Measurements from ENCODE around the gene RPUSD4.
A peak's percentile ranks its signal among the peaks of the same experiment; 100 is the strongest.
"Not testable (repeated sequence)": the region's sequence is repeated elsewhere in the genome, so short reads cannot be mapped to it uniquely, and the experiment has no call there.

Gene RPUSD4

GRCh38 chr11:126211236-126212088 lies at the start of gene RPUSD4, which contains the start of gene FAM118B:
Gene RPUSD4, minus strand, starts transcription at chr11:126211650. Its CDS starts 12 bp downstream, at chr11:126211638.
Gene FAM118B, plus strand, starts transcription at chr11:126211782. Its CDS starts 23,220 bp downstream, at chr11:126235002.
- peak within 1 kb of the TSS; percentile 91 for H3K4me3 ChIP-seq (ENCODE audit: low read length)
- TF ChIP-seq ZNF274 (IDR thresholded peaks at IDR 0.05; ENCODE audit: low read depth, low read length), result no peak

- H3K4me3 ChIP-seq (ENCODE audit: low read length), result no peak overlapping the region
- TF ChIP-seq ZNF274 (IDR thresholded peaks at IDR 0.05; ENCODE audit: low read depth, low read length), result no peak
Measured at GRCh38 chr11:126257764-126258163, 46.3 kb upstream of the RPUSD4 start.

GRCh38 chr11:126257144-126257543 lies 45.7 kb upstream of the RPUSD4 start:
- no peak for TF ChIP-seq ZNF274 (IDR thresholded peaks at IDR 0.05; ENCODE audit: low read depth, low read length)

GRCh38 chr11:126256216-126256615 lies 44.8 kb upstream of the RPUSD4 start:
- H3K4me3 ChIP-seq (ENCODE audit: low read length), result no peak overlapping the region
- no peak for TF ChIP-seq ZNF274 (IDR thresholded peaks at IDR 0.05; ENCODE audit: low read depth, low read length)

More at GRCh38 chr11:126257144-126257543, 45.7 kb upstream of the RPUSD4 start:
- no peak overlapping the region for H3K4me3 ChIP-seq (ENCODE audit: low read length)

- not testable (repeated sequence) for H3K4me3 ChIP-seq (ENCODE audit: low read length)
Measured at GRCh38 chr11:126255507-126255906, 44.1 kb upstream of the RPUSD4 start.

GRCh38 chr11:126254819-126255218 lies 43.4 kb upstream of the RPUSD4 start:
- TF ChIP-seq ZNF274 (IDR thresholded peaks at IDR 0.05; ENCODE audit: low read depth, low read length), result no peak
- H3K4me3 ChIP-seq (ENCODE audit: low read length), result no peak overlapping the region

GRCh38 chr11:126253265-126253664 lies 41.8 kb upstream of the RPUSD4 start:
- no peak for TF ChIP-seq ZNF274 (IDR thresholded peaks at IDR 0.05; ENCODE audit: low read depth, low read length)
- no peak overlapping the region for H3K4me3 ChIP-seq (ENCODE audit: low read length)

- no peak for TF ChIP-seq ZNF274 (IDR thresholded peaks at IDR 0.05; ENCODE audit: low read depth, low read length)
- H3K4me3 ChIP-seq (ENCODE audit: low read length), result no peak overlapping the region
Measured at GRCh38 chr11:126246636-126247035, 35.2 kb upstream of the RPUSD4 start.

GRCh38 chr11:126233391-126233790 lies 21.9 kb upstream of the RPUSD4 start:
- H3K4me3 ChIP-seq (ENCODE audit: low read length), result no peak overlapping the region
- no peak for TF ChIP-seq ZNF274 (IDR thresholded peaks at IDR 0.05; ENCODE audit: low read depth, low read length)

- no peak overlapping the region for H3K4me3 ChIP-seq (ENCODE audit: low read length)
- TF ChIP-seq ZNF274 (IDR thresholded peaks at IDR 0.05; ENCODE audit: low read depth, low read length), result no peak
Measured at GRCh38 chr11:126232683-126233082, 21.2 kb upstream of the RPUSD4 start.

GRCh38 chr11:126231725-126232459 lies 20.4 kb upstream of the RPUSD4 start:
- no peak for TF ChIP-seq ZNF274 (IDR thresholded peaks at IDR 0.05; ENCODE audit: low read depth, low read length)
- H3K4me3 ChIP-seq (ENCODE audit: low read length), result no peak overlapping the region

- H3K4me3 ChIP-seq (ENCODE audit: low read length), result no peak overlapping the region
- no peak for TF ChIP-seq ZNF274 (IDR thresholded peaks at IDR 0.05; ENCODE audit: low read depth, low read length)
Measured at GRCh38 chr11:126229858-126230540, 18.5 kb upstream of the RPUSD4 start.

GRCh38 chr11:126226334-126227084 lies 15.1 kb upstream of the RPUSD4 start:
- no peak for TF ChIP-seq ZNF274 (IDR thresholded peaks at IDR 0.05; ENCODE audit: low read depth, low read length)
- no peak overlapping the region for H3K4me3 ChIP-seq (ENCODE audit: low read length)

- no peak for TF ChIP-seq ZNF274 (IDR thresholded peaks at IDR 0.05; ENCODE audit: low read depth, low read length)
Measured at GRCh38 chr11:126225295-126225665, 13.8 kb upstream of the RPUSD4 start.

More at GRCh38 chr11:126225295-126225665, 13.8 kb upstream of the RPUSD4 start:
- no peak overlapping the region for H3K4me3 ChIP-seq (ENCODE audit: low read length)

All from GM08714 (cell line).